Measurements from ENCODE around the gene VDAC1. TPM values are rescaled to one million over a fixed set of nuclear protein-coding genes. Genes with fewer than 3 reads are reported as not detected.

VDAC1 gene
- total RNA-seq, 4 donors from 2014 or later: 122 to 166 (median 136) TPM

- 74 to 75% methylated on average over 4 of the region's 4 CpGs for WGBS, 2 donors
- Histone ChIP-seq H3K27me3 (no peaks in the 10 kb centered on the region), H3K4me1 (no peaks in the 10 kb centered on the region), H3K4me3 (replicated peaks in 1 of 3) (no peak overlapping the region), H3K9me3 (no peaks in the 10 kb centered on the region), H3K27ac (no peak overlapping the region), H3K36me3 (no peaks in the 10 kb centered on the region)
- no peak for TF ChIP-seq CTCF (IDR thresholded peaks at IDR 0.05)
- no peak for TF ChIP-seq POLR2A (IDR thresholded peaks at IDR 0.05)
- no peak for DNase-seq
- intact Hi-C loops (cut with DNase I): no loop called here
These were observed 17.6 kb upstream of the VDAC1 start for GRCh38 chr5:134022333-134022732.

- no peaks in the 10 kb centered on the region for H3K9me3 ChIP-seq
- no peak overlapping the region for H3K4me3 ChIP-seq (replicated peaks in 1 of 3)
- no peaks in the 10 kb centered on the region for H3K36me3 ChIP-seq
- no peak for DNase-seq
- H3K4me1 ChIP-seq: no peaks in the 10 kb centered on the region
- TF ChIP-seq POLR2A (IDR thresholded peaks at IDR 0.05) (no peak), CTCF (IDR thresholded peaks at IDR 0.05) (no peak)
- intact Hi-C loops (cut with DNase I): no loop called here
- WGBS, 2 donors: 63% methylated on average over 4 of the region's 4 CpGs
- no peak overlapping the region for H3K27ac ChIP-seq
- no peaks in the 10 kb centered on the region for H3K27me3 ChIP-seq
These were observed 15.4 kb upstream of the VDAC1 start for GRCh38 chr5:134020188-134020587.

GRCh38 chr5:134019636-134020035 lies 14.9 kb upstream of the VDAC1 start:
- H3K27me3 ChIP-seq: no peaks in the 10 kb centered on the region
- 80 to 94% methylated on average over 4 of the region's 4 CpGs for WGBS, 2 donors
- H3K36me3 ChIP-seq: no peaks in the 10 kb centered on the region
- no peak overlapping the region for H3K27ac ChIP-seq
- H3K9me3 ChIP-seq: no peaks in the 10 kb centered on the region
- TF ChIP-seq CTCF (IDR thresholded peaks at IDR 0.05) (no peak), POLR2A (IDR thresholded peaks at IDR 0.05) (no peak)
- no peaks in the 10 kb centered on the region for H3K4me1 ChIP-seq
- intact Hi-C loops (cut with DNase I): no loop called here
- H3K4me3 ChIP-seq (replicated peaks in 1 of 3): no peak overlapping the region
- no peak for DNase-seq

GRCh38 chr5:134018986-134019316 lies 14.2 kb upstream of the VDAC1 start:
- DNase-seq: no peak
- WGBS, 2 donors: 94 to 99% methylated on average over 5 of the region's 5 CpGs

More at GRCh38 chr5:134018986-134019316, 14.2 kb upstream of the VDAC1 start:
- no peak for TF ChIP-seq CTCF (IDR thresholded peaks at IDR 0.05)
- no peak for TF ChIP-seq POLR2A (IDR thresholded peaks at IDR 0.05)
- no peaks in the 10 kb centered on the region for H3K9me3 ChIP-seq
- no peaks in the 10 kb centered on the region for H3K36me3 ChIP-seq
- no peaks in the 10 kb centered on the region for H3K27me3 ChIP-seq
- intact Hi-C loops (cut with DNase I): no loop called here
- H3K4me1 ChIP-seq: no peaks in the 10 kb centered on the region
- H3K4me3 ChIP-seq (replicated peaks in 1 of 3): no peak overlapping the region
- no peak overlapping the region for H3K27ac ChIP-seq
